NT2/D1 (cell line): ENCODE results near the gene CKS1B.

Experiments
- SUZ12 ChIP-seq: IDR thresholded peaks from 2 replicates; pipeline ENCODE4 v1.6.1; 2011; ENCODE audit not compliant: insufficient read length, insufficient read depth; ENCODE audit errors: extremely low read depth
- YY1 ChIP-seq: IDR thresholded peaks from 2 replicates; pipeline ENCODE4 v1.6.1; 2011; ENCODE audit not compliant: insufficient read length, insufficient read depth
- ZNF274 ChIP-seq: IDR thresholded peaks from 2 replicates; pipeline ENCODE4 v1.6.1; 2011; ENCODE audit warnings: mild to moderate bottlenecking, low read depth, low read length

GRCh38 chr1:154974102-154974807 lies at the start of gene CKS1B:
- no peak for TF ChIP-seq YY1
- no peak for TF ChIP-seq SUZ12
- TF ChIP-seq ZNF274: no peak
